ENCODE results near the gene TIFAB. TPM values are rescaled to one million over a fixed set of nuclear protein-coding genes. Genes with fewer than 3 reads are reported as not detected.

The TIFAB gene
- polyA plus RNA-seq, 1 donor from 2014 or later, result not detected

- Histone ChIP-seq H3K9me3 (ENCODE audit: low read length) (no peaks in the 10 kb centered on the region), H3K9ac (ENCODE audit: low read length) (no peak overlapping the region), H3K27me3 (ENCODE audit: insufficient read depth, low read depth, low read length) (peaks cover 14% of the 10 kb centered on the region), H3K79me2 (replicated peaks; ENCODE audit: insufficient read depth, low read length) (no peaks in the 10 kb centered on the region), H4K20me1 (ENCODE audit: insufficient read depth) (no peaks in the 10 kb centered on the region), H3F3A (ENCODE audit: insufficient read depth, low read length, poor library complexity, severe bottlenecking) (no peaks in the 10 kb centered on the region), H3K4me2 (ENCODE audit: low read length) (no peak overlapping the region), H2AFZ (ENCODE audit: low read depth, low read length) (no peak overlapping the region), H3K9me2 (ENCODE audit: insufficient read depth, low read length) (no peaks in the 10 kb centered on the region), H3K27ac (ENCODE audit: low read length) (no peak overlapping the region), H3K4me3 (ENCODE audit: low read length) (no peak overlapping the region), H3K36me3 (ENCODE audit: insufficient read depth, low read length) (no peaks in the 10 kb centered on the region)
- TF ChIP-seq EZH2 (IDR thresholded peaks at IDR 0.05; ENCODE audit: borderline replicate concordance, insufficient read depth, low read length, poor library complexity, severe bottlenecking) (no peak), POLR2AphosphoS5 (IDR thresholded peaks at IDR 0.05) (no peak), MXI1 (conservative IDR thresholded peaks at IDR 0.05; ENCODE audit: poor library complexity, severe bottlenecking) (no peak), CTCF (IDR thresholded peaks at IDR 0.05; ENCODE audit: poor library complexity, severe bottlenecking) (no peak), REST (IDR thresholded peaks at IDR 0.05; ENCODE audit: borderline replicate concordance) (no peak), EP300 (conservative IDR thresholded peaks at IDR 0.05; ENCODE audit: poor library complexity, severe bottlenecking) (no peak), RAD21 (conservative IDR thresholded peaks at IDR 0.05) (no peak), TAF1 (IDR thresholded peaks at IDR 0.05; ENCODE audit: low read depth) (no peak), SMC3 (conservative IDR thresholded peaks at IDR 0.05; ENCODE audit: poor library complexity) (no peak)
Observed at GRCh38 chr5:135483254-135483653, 31.1 kb upstream of the TIFAB start.

- H2AFZ ChIP-seq (ENCODE audit: low read depth, low read length), result no peak overlapping the region
- no peak overlapping the region for H3K27ac ChIP-seq (ENCODE audit: low read length)
- no peaks in the 10 kb centered on the region for H3K36me3 ChIP-seq (ENCODE audit: insufficient read depth, low read length)
- no peak overlapping the region for H3K4me2 ChIP-seq (ENCODE audit: low read length)
- TF ChIP-seq EZH2 (IDR thresholded peaks at IDR 0.05; ENCODE audit: borderline replicate concordance, insufficient read depth, low read length, poor library complexity, severe bottlenecking) (no peak), EP300 (conservative IDR thresholded peaks at IDR 0.05; ENCODE audit: poor library complexity, severe bottlenecking) (no peak), TAF1 (IDR thresholded peaks at IDR 0.05; ENCODE audit: low read depth) (no peak), REST (IDR thresholded peaks at IDR 0.05; ENCODE audit: borderline replicate concordance) (no peak), MXI1 (conservative IDR thresholded peaks at IDR 0.05; ENCODE audit: poor library complexity, severe bottlenecking) (no peak), CTCF (IDR thresholded peaks at IDR 0.05; ENCODE audit: poor library complexity, severe bottlenecking) (no peak), POLR2AphosphoS5 (IDR thresholded peaks at IDR 0.05) (no peak), SMC3 (conservative IDR thresholded peaks at IDR 0.05; ENCODE audit: poor library complexity) (no peak), RAD21 (conservative IDR thresholded peaks at IDR 0.05) (no peak)
- H3K4me3 ChIP-seq (ENCODE audit: low read length), result no peak overlapping the region
- H3F3A ChIP-seq (ENCODE audit: insufficient read depth, low read length, poor library complexity, severe bottlenecking), result no peaks in the 10 kb centered on the region
- no peaks in the 10 kb centered on the region for H4K20me1 ChIP-seq (ENCODE audit: insufficient read depth)
- H3K27me3 ChIP-seq (ENCODE audit: insufficient read depth, low read depth, low read length), result peaks cover 6% of the 10 kb centered on the region
- no peaks in the 10 kb centered on the region for H3K9me3 ChIP-seq (ENCODE audit: low read length)
- H3K9me2 ChIP-seq (ENCODE audit: insufficient read depth, low read length), result no peaks in the 10 kb centered on the region
- H3K79me2 ChIP-seq (replicated peaks; ENCODE audit: insufficient read depth, low read length), result no peaks in the 10 kb centered on the region
- H3K9ac ChIP-seq (ENCODE audit: low read length), result no peak overlapping the region
Observed at GRCh38 chr5:135482381-135482933, 30.3 kb upstream of the TIFAB start.

Measured in neural cell (in vitro differentiated cells).